Renal cortex interstitium (tissue), 11 donors: ENCODE data around the gene WDR1. TPM values are rescaled to one million over a fixed set of nuclear protein-coding genes. Genes with fewer than 3 reads are reported as not detected.
A peak's percentile ranks its signal among the peaks of the same experiment; 100 is the strongest.

ENCODE experiments used
- DNase-seq, 11 donors: peaks; one replicate each; pipeline ENCODE4 v3.0.0-alpha.2; 2013; ENCODE audit warnings: low read depth in 9 of 11, low spot score in 4 of 11; ENCODE audit errors: extremely low read depth in 1 of 11
- polyA plus RNA-seq, 3 donors: library from polyadenylated mRNA; unstranded; fragments of 120-200 nt; gene quantifications; one replicate each; pipeline ENCODE4 v1.2.1, GENCODE V29; 2013; ENCODE audit not compliant: insufficient read length in 3 of 3

WDR1 gene
- polyA plus RNA-seq, 3 donors, result 185 to 200 (median 191) TPM

DNA sequence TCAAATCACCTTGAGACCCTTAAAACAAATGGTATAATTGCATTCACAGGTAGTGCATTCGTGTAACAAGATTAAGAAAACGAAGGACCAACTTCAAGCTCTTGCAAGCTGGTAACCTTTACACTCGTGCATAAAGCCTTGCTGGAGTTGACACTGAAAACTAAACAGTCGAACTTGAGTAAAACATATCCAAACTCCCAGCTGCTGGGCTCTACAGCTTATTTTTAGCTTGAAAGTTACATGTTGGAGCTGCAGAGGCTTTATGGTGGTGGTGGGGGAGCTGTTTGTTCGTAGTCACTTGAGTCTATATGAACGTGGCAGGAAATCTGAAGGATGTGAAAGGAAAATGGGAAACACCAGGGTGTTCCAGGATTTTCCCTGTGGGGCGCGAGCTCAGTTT, 2.7 kb upstream of the WDR1 start:
- DNase-seq, result peak in 1 of 11 donors; percentile 57

DNA sequence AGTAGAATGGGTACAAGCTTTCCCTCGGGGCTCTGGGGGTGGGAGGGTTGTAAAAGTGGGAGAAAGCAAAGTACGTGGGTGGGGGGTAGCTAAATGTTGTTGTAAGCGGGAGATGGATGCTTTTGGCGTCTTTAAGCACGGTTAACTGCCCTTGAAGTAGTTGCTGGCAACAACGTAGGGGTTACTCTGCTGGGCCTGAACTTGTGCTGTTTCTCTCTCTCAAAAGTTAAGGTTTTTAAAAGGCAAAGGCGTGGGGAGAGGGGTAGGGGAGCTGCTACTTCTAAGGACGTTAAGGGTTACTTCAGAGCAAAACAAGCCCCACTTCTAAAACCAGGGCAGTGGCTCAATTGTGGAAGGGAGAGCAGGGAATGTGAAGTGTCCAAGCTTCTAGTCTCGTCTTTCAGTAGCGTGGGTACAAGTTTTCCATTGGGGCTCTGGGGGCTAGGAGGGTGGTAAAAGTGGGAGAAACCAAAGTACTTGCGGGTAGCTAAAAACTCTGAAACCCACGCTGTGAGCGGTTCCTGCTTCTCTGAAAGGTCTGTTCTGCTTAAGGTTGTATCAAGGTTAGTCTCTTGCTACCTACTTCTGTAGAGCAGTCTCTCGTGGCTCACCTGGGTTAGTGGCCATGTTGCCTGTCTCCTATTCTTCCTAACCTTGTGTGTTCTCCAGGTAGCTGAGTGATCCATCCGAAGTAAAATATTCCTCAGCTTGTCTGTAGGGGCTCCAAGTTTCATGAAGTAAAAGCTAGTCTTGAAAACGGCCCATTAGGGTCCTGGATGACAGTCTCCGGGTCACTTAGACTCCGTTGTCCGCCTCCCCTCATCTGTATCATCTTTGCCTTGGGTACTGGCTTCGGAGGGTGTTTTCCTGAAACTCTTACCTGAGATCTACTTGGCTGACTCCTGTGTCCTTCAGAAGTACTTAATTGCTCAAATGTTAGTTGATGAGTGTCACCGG, 1.7 kb upstream of the WDR1 start:
- DNase-seq, result no peak

DNA sequence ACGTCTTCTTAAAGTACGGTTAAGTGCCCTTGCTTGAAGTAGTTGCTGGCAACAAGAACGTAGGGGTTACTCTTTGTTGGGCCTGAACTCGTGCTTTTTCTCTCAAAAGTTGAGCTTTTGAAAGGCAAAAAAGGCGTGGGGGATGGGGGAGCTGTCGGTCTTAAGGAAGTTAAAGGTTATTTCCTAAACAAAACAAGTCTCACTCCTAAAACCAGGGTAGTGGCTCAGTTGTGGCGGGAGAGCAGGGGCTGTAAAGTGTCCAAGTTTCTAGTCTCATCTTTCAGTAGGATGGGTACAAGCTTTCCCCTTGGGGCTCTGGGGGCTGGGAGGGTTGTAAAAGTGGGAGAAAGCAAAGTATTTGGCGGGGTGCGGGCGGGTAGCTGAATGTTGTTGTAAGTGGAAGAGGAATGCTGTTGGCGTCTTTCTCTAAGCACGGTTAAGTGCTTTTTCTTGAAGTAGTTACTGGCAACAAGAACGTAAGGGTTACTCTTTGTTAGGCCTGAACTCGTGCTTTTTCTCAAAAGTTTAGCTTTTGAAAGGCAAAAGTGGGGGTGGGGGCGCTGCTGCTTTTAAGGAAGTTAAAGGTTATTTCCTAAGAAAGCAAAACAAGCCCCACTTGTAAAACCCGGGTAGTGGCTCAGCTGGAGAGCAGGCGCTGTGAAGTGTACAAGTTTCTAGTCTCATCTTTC, 904 bp upstream of the WDR1 start:
- DNase-seq, result peak in 1 of 11 donors; percentile 38

DNA sequence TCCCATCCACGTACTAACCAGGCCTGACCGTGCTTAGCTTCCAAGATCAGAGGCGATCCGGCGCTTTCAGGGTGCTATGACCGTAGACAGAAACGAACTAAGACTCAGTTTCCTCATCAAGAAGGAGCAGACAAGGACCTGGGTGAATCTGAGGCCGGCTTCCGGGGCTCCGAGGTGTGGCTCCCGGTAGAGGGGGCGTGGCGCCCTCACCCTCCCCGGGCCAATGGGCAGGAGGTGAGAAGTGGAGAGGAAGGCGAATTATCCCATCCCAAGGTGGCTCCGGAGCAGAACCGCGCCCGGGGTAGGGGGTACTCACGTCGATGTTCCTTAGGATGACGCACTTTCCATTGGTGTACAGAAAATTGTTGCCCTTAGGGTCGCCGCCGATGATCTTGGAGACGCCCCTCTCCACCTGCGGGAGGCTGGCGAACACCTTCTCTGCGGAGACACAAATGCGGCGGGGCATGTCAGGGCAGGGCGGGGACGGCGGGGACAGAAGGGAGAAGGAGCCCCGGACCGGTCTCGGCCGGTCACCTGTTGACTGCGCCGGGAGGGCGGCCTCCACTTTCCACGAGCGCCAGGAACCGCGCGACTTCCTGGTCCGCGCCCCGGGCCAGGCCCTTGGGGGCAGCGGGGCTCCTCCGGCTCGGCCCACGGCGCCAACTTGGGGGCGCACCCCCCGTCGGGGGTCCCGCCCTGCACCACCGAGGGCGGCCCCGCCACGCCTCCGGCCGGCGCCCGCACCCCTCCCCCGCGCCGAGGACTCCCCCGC, 616 bp downstream of the WDR1 start:
- no peak for DNase-seq

DNA sequence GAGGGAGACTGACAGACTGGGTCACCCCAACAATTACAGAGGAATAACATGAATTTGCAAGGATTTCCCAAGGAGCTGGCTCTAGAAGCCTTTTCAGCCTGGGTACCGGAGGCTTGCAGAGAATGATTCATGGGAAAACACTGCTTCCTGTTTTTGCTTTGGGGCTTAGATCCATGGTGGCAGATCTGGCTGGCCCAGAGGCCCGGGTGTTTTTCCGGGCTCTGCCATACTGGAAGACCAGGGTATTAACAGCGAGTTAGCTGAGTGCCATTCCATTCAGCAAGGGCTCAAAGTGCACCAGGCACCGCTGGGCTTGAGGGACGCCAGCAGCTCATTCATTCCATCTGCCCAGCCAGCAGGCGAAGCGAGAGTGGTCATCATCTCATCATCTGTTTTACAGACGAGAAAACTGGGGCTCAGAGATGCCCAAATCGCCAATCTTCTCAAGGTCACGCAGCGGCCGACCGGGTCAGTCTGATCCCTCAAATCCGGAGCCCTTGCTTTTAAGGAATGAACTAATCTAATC, 1.3 kb downstream of the WDR1 start:
- no peak for DNase-seq

DNA sequence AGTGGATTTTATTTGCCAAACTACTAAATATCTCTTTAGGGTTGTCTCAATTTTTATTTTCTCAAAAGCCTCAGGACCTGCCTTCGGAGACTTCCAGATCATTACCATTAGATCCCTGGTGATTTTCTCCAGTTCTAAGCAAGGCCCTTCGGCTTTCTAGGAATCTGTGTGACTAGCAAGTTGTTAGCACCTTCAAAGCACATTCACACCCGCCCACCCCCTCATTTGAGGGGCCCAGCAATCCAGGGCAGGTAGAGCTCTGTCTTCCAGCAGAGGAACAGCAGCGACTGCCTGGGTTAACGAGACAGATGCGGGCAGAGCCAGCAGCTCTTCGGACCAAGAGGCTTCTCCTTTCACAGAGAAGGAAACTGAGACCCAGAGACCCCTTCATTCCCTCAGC, 2.0 kb downstream of the WDR1 start:
- DNase-seq, result no peak

DNA sequence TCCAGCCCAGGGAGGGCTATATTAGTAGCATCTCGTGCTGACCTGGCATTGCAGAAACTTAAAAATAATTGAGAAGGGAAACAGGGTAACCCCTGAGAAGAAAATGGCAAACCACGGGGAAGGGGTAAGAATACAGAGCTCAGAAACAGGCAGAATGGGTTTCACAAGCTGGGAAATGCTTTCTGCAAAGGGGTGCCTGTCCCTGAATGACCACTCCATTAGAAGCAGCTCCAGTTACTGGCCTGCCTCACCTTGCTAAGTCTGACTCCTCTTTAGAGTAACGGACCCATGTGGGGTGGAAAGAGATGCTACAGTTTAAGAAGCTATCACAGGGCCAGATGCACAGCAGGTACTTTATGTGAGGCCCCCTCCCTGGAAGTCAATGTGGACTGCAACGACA, 2.5 kb downstream of the WDR1 start:
- no peak for DNase-seq

DNA sequence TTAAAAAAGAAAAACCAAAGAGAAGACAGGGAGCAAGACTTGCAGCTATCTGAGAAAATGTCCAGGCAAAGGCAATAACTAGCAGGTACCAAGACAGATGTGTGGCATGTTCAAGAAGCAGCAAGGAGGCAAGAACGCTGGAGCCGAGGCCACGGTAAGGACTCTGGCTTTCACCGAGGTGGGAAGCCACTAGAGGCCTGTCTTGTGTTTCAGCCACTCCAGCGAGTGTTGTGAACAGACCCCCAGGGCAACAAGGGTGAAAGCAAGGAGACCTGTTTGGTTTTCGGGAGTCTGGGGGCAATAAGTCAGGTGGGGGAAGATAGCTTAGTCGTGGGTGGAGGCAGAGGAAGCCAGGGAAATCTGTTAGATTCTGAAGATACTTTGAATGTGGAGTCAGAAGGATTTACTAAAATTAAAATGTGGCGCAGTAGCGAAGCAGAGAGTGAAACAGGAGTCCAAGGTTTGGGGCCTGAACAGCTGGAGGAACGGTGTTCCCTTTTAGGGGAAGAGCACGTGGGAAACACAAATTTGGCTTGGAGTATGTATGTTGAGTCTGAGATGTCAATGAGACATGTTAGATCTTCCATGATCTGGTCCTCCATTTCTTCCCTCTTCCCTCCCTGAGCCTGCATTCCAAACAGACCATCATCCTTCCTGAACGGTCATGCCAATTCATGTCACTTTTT, 3.1 kb downstream of the WDR1 start:
- no peak for DNase-seq

DNA sequence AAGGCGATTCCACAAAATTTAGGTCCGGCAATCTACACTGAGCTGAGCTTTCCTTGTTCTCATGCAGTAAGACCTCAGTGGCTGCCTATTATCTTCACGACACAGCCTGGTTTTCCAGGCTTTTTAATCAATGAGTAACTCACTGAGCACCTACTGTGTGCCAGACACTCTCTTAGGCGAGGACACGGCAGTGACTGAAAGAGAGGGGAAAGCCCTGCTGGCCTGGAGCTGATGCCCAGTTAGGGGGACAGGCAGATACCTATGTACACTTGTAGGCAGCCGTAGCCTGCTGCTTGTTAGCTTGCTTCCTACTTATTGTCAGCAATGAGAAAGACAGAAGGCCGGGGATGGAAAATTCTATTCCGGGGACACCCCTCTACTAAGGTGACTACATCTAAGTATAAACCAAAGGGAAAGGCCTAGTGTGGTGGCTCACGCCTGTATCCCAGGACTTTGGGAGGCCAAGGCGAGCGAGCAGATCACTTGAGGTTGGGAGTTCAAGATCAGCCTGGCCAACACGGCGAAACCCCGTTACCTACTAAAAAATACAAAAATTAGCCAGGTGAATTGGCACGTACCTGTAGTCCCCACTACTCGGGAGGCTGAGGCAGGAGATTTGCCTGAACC, 3.8 kb downstream of the WDR1 start:
- no peak for DNase-seq

DNA sequence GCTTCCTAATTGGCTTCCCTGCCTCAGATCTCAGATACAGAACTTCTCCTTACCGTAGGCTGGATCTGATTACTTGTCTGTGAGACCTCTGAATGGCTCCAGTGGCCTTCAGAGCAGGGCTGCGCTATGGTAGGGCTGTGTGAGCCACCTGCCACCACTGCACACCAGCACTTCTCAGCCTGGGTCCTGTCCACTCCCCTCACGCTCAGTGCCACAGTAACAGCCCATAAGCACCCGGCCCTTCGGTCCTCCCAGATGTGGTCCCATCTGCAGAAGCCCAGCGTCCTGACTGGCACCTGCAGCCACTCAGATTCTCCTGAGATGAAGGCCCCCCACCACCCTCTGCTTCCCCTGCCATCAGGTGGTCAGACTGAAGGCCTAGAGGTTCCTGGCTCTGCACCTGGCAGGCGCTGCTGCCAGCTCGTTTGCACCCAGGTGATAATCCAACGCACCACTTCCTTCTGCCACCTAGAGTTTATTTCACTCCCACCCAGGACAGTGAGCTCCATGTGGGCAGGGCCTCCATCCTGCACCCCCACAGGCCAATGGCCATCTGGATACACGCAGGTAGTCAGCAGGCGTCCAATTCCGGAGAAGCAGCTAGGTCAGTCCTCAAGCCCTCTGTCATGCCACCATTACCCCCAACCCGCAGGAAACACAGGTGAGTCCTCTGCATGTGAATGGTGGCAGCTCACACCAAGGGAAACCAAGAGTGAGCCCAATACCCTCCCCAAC, 5.4 kb downstream of the WDR1 start:
- no peak for DNase-seq

DNA sequence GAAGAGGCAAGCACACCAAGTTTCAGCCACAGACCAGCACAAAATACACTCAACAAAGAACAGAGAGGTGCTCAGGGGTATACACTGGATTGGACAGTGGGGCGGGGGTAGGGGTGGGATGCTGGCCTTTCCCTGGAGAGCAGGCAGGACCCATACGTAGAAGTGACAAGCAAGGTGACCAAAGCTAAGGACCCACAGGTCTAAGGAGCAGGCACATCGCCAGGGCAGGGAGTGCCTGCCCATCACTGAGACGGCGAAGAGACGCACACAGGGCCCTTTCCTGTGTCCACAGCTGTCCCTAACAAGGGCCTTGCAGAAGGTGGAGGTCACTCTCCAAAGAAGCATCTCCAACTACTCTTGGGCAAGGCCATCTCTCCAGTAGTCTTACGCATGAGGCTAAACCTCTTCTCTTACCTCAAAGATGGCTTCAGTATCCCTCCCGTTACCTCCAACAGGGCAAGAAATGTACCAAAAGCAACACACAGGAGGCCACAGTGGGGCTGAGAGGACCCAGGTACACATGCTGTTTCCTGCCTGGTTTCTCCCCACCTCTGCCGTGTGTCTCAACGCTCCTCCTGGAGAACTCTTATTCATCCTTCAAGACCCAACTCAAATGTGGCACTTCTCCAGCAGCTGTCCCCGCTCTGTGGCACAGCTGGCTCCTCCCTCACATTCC, 6.5 kb downstream of the WDR1 start:
- DNase-seq, result no peak

DNA sequence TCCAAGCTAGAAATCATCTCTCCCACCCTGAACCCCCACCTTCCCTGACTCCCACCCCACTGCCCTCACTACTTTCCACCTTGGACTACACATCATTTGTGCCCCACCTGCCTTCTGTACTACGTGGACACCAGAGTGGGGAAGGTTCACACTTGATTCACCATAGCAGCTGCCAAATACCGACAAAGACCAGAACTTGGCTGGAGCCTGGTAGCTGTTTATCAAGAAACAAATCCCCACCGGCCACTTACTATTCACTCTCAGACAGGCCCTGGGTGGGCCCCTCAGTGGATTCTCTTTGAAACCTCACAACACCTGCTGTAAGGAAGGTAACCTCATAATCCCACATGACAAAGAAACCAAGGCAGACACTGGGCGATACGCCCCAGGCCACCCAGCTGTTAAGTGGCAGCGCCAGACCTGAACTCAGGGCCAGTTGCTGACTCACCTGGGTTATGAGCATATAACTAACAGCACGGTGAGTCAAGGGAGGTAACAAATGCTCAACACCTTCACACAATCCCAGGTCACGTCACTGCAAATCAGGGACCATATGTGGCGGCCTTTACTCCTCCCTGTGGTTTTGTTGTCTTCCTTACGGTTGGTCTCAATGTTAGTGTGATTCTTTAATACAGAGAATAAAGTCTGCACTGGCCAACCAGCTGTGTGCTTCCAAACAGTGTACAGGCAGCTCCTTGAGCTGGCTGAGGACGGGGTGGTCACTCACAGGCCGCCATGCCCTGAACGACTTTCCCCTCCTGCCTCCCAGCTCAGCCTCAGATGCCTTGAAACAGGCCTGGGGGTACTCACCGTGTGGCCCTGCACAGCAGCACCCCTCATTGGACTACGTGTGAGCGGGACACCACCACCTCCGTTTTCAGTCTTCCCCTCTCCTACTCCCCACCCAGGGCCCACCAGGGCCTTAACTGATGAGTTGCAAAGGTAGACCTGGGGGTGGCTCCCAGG, 7.5 kb downstream of the WDR1 start:
- DNase-seq, result no peak

DNA sequence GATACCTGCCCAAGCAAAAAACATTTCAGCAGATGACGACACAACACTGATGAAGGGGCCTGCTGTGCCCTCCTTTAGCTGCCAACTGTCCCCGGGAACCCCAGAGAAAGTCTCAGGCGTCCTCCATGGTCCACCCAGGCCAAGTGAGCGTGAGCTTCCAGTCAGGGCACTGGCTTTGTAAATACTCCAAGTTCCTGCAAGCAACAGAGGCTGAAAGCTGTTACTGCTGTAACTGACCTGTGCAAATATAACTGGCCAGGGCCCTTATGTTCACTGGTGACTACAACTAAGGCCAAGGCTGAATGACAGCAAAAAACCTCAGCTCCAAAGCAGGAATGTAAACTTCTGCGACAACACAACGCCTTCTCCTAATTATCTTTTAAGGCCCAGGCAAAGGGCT, 8.2 kb downstream of the WDR1 start:
- no peak for DNase-seq

DNA sequence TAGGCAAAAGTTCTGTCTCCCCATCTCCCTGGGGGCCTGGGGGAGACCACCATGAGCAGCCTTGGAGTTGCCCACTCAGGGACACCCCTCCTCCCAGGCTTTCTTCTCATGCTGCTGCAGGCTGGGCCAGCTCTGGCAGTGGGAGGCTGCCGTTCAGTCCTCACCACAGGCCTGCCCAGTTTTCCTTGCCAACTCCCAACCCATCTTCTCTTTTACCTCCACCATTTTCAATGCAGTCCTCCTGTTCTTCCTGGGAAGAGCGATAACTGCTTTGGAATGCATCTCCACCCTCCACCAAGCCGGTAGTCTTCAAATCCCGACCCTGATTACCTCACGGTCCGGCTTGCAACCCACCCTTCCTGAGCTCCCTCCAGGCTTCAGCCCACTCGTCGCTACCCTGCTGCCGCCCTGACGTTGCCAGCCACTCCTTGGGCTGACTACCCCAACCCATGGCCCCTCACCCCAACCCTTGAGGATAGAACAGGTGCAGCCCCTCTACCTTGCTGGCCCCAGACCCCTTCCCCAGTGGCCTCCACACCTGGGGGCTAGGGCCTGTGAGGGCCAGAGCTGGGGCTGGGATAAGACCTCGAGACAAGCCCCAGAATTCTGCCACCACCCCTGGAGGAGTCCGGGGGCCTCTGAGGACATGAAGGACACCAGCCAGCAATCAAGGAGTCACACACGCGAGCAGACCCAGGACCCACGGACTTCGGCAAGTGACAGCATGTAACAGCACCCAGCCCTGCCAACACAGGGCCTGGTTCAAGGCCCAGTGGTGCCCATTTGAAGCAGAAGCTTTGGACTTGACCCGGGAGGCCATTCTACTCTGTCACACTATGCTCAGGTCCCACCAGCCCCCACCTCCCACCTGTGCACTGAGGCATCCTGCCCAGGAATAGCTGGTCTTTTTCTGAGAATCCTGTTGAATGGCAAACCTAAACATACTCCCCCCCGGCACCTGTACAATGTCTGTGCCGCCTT, 9.2 kb downstream of the WDR1 start:
- DNase-seq, result no peak

DNA sequence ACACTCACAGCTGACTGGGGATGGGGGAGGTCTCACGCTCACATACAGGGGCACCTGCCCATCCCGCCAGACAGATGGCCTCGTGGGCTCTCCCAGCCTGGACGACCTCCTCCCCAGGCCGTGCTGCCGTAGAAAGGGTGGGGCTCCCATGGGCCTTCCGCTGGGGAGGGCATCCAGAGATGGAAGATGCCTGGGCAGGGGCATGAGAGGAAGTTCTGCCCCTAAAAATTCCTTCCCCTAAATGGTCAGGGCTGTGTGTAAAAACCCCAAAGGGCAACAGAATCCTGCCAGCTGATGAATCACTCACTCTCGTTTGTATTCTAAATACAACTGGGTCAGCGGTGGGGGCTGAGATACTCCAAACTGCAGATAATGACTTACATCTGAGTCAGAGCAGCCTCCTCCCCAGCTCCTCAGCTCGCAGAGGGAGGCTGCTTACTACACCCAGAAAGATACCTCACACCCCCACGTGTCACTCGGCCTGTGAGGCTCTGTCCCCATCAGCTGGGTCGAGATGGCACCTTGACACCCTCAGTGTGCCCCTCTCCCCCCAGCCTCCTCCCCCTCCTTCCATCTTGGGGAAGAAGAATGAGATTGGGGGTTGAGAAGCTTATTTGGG, 10.1 kb downstream of the WDR1 start:
- DNase-seq, result no peak
